Lung microvascular endothelial cell (primary cell): Measurements from ENCODE around the gene BDP1. TPM values are rescaled to one million over a fixed set of nuclear protein-coding genes. Genes with fewer than 3 reads are reported as not detected.
"Not testable (repeated sequence)": the region's sequence is repeated elsewhere in the genome, so short reads cannot be mapped to it uniquely, and the experiment has no call there.

ENCODE experiments used
- DNase-seq, 2 donors: peaks; one replicate each; pipeline versions ENCODE4 v3.0.0 to v3.0.0-alpha.2; 2010; ENCODE audit warnings: low read depth in 2 of 2
- total RNA-seq: library from RNA; depleted of rRNA; stranded (reverse); fragments of >200 nt; gene quantifications from 2 replicates; pipeline ENCODE4 v1.2.1, GENCODE V29; 2014

BDP1 gene
- 12.9 and 19.2 TPM in 2 replicates for total RNA-seq

- DNase-seq: peak; percentile 95 to 97
Observed at GRCh38 chr5:71455427-71456361, at the start of gene BDP1. Gene BDP1, plus strand, starts transcription at chr5:71455651. Its CDS starts 227 bp downstream, at chr5:71455878.

GRCh38 chr5:71410088-71410487 lies 45.4 kb upstream of the BDP1 start:
- not testable (repeated sequence) for DNase-seq

- DNase-seq: not testable (repeated sequence)
Observed at GRCh38 chr5:71415626-71416025, 39.8 kb upstream of the BDP1 start.

GRCh38 chr5:71418026-71418425 lies 37.4 kb upstream of the BDP1 start:
- not testable (repeated sequence) for DNase-seq

- DNase-seq: not testable (repeated sequence)
Observed at GRCh38 chr5:71421278-71421677, 34.2 kb upstream of the BDP1 start.

GRCh38 chr5:71423896-71424295 lies 31.6 kb upstream of the BDP1 start:
- DNase-seq: not testable (repeated sequence)

GRCh38 chr5:71426686-71427474 lies 28.6 kb upstream of the BDP1 start:
- DNase-seq: not testable (repeated sequence)

- not testable (repeated sequence) for DNase-seq
Observed at GRCh38 chr5:71432410-71432809, 23.0 kb upstream of the BDP1 start.

GRCh38 chr5:71434825-71435224 lies 20.6 kb upstream of the BDP1 start:
- not testable (repeated sequence) for DNase-seq

- not testable (repeated sequence) for DNase-seq
Observed at GRCh38 chr5:71441564-71441963, 13.9 kb upstream of the BDP1 start.

GRCh38 chr5:71443891-71444290 lies 11.6 kb upstream of the BDP1 start:
- not testable (repeated sequence) for DNase-seq

- not testable (repeated sequence) for DNase-seq
Observed at GRCh38 chr5:71445015-71445414, 10.4 kb upstream of the BDP1 start.

GRCh38 chr5:71445523-71446152 lies 9.8 kb upstream of the BDP1 start:
- DNase-seq: not testable (repeated sequence)

GRCh38 chr5:71446540-71447216 lies 8.8 kb upstream of the BDP1 start:
- DNase-seq: not testable (repeated sequence)

GRCh38 chr5:71447218-71447808 lies 8.1 kb upstream of the BDP1 start:
- DNase-seq: peak; percentile 55 to 67

- DNase-seq: no peak
Observed at GRCh38 chr5:71452876-71453275, 2.6 kb upstream of the BDP1 start.

- no peak for DNase-seq
Observed at GRCh38 chr5:71454913-71455312, 538 bp upstream of the BDP1 start.

GRCh38 chr5:71456362-71456743 lies 902 bp downstream of the BDP1 start:
- peak; percentile 9 to 11 for DNase-seq

GRCh38 chr5:71457106-71457505 lies 1.7 kb downstream of the BDP1 start:
- no peak for DNase-seq

- no peak for DNase-seq
Observed at GRCh38 chr5:71460693-71461092, 5.2 kb downstream of the BDP1 start.

GRCh38 chr5:71461360-71461759 lies 5.9 kb downstream of the BDP1 start:
- no peak for DNase-seq
